ENCODE measurements around the gene CHP2.

- TF ChIP-seq CTCF (IDR thresholded peaks at IDR 0.05) (no peak), POLR2A (IDR thresholded peaks at IDR 0.05) (no peak), POLR2AphosphoS5 (IDR thresholded peaks at IDR 0.05) (no peak)
Observed at GRCh38 chr16:23710504-23710903, 44.3 kb upstream of the CHP2 start.

Measured in sigmoid colon (tissue), 4 donors.